ENCODE results near the gene BROX. TPM values are rescaled to one million over a fixed set of nuclear protein-coding genes. Genes with fewer than 3 reads are reported as not detected.

Gene BROX
- total RNA-seq, 1 experiment from 2014 or later = 44.9 TPM

DNA sequence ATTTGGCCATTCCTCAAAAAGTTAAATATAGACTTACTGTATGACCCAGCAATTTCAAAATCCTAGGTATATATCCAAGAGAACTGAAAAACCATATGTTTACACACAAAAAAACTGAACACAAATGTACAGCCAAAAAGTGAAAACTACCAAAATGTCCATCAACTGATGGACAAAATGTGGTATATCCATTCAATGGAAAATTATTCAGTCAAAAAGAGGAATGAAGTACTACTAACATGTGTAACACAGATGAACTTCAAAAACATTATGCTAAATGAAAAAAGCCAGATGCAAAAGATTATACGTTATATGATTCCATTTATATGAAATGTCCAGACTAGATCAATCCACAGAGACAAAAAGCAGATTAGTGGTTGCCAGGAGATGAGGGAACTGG, 8.1 kb upstream of the BROX start:
- H3K79me2 ChIP-seq (ENCODE audit: insufficient read depth, low read length) = peaks cover 59% of the 10 kb centered on the region
- CTCF ChIA-PET = no interaction called here
- H3K9ac ChIP-seq (ENCODE audit: low read length) = no peak overlapping the region

DNA sequence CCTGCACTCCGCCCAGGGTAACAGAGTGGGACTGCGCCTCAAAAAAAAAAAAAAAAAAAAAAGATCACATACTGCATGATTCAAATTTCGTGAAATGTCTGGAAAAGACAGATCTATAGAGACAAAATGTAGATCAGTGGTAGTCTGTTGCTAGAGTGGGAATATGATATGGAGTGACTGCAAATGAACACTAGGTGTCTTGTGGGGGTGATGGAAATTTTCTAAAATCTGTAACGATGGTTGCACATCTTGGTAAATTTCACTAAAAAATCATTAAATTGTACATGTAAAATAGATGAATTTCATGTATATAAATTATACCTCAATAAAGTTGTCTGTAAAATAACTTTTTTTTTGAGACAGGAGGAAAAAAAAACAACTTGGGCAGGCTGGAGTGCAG, 5.5 kb upstream of the BROX start:
- peaks cover 81% of the 10 kb centered on the region for H3K79me2 ChIP-seq (ENCODE audit: insufficient read depth, low read length)
- intact Hi-C loops (cut with micrococcal nuclease) = no loop called here
- BruUV-seq (replicated peaks) = no TSS peak
- DNase-seq (ENCODE audit: low read depth, low spot score) = no peak
- CTCF ChIA-PET = no interaction called here
- TF ChIP-seq, protein P1, sequence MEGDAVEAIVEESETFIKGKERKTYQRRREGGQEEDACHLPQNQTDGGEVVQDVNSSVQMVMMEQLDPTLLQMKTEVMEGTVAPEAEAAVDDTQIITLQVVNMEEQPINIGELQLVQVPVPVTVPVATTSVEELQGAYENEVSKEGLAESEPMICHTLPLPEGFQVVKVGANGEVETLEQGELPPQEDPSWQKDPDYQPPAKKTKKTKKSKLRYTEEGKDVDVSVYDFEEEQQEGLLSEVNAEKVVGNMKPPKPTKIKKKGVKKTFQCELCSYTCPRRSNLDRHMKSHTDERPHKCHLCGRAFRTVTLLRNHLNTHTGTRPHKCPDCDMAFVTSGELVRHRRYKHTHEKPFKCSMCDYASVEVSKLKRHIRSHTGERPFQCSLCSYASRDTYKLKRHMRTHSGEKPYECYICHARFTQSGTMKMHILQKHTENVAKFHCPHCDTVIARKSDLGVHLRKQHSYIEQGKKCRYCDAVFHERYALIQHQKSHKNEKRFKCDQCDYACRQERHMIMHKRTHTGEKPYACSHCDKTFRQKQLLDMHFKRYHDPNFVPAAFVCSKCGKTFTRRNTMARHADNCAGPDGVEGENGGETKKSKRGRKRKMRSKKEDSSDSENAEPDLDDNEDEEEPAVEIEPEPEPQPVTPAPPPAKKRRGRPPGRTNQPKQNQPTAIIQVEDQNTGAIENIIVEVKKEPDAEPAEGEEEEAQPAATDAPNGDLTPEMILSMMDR (IDR thresholded peaks at IDR 0.05 in 2 of 3, conservative IDR thresholded peaks at IDR 0.05 in 1 of 3; ENCODE audit: borderline replicate concordance in 1 of 3, insufficient read depth in 1 of 3, low read depth in 2 of 3, low read length in 2 of 3) = peak in 2 of 3 experiments; percentile 19 to 40; a peak in 3 of 6 replicates
- TF ChIP-seq JUND (IDR thresholded peaks at IDR 0.05) = no peak
- H3K9me3 ChIP-seq (ENCODE audit: control insufficient read depth in 1 of 2, insufficient read depth in 1 of 2, low read depth in 1 of 2, low read length in 2 of 2) = no peaks in the 10 kb centered on the region
- peaks cover 0 to 8% of the 10 kb centered on the region in 2 experiments; a peak in 2 of 4 replicates for H3K4me1 ChIP-seq (ENCODE audit: control insufficient read depth in 1 of 2, insufficient read depth in 2 of 2, low read length in 2 of 2)
- H3K9me2 ChIP-seq (ENCODE audit: insufficient read depth) = no peaks in the 10 kb centered on the region
- ATAC-seq = no peak
- H2AFZ ChIP-seq (ENCODE audit: low read depth, low read length, poor library complexity, severe bottlenecking) = no peak overlapping the region
- no peaks in the 10 kb centered on the region for H3K27me3 ChIP-seq (ENCODE audit: insufficient read depth, low read length)
- H3K36me3 ChIP-seq (ENCODE audit: control insufficient read depth in 1 of 2, insufficient read depth in 2 of 2, low read length in 2 of 2) = peaks cover 6 to 10% of the 10 kb centered on the region in 2 experiments; a peak in 3 of 4 replicates
- no peaks in the 10 kb centered on the region for H4K20me1 ChIP-seq (ENCODE audit: insufficient read depth)
- no peak overlapping the region for H3K27ac ChIP-seq (ENCODE audit: low read depth, low read length)
- POLR2A ChIA-PET = no interaction called here
- no peak overlapping the region for H3K4me2 ChIP-seq (ENCODE audit: low read length)
- H3K4me3 ChIP-seq (replicated peaks in 1 of 2; ENCODE audit: low read depth in 1 of 2, low read length in 2 of 2) = no peak overlapping the region
- RAD21 ChIA-PET (ENCODE audit: low non-redundant PET in 1 of 2, low total read pairs in 2 of 2, uncharacterized antibody in 2 of 2, unreplicated experiment in 2 of 2) = no interaction called here
- H3K9ac ChIP-seq (ENCODE audit: low read length) = no peak overlapping the region

More for the DNA sequence above, 8.1 kb upstream of the BROX start:
- no peaks in the 10 kb centered on the region for H3K9me2 ChIP-seq (ENCODE audit: insufficient read depth)
- H4K20me1 ChIP-seq (ENCODE audit: insufficient read depth) = no peaks in the 10 kb centered on the region
- H3K4me3 ChIP-seq (replicated peaks in 1 of 2; ENCODE audit: low read depth in 1 of 2, low read length in 2 of 2) = no peak overlapping the region
- H3K4me1 ChIP-seq (ENCODE audit: control insufficient read depth in 1 of 2, insufficient read depth in 2 of 2, low read length in 2 of 2) = no peaks in the 10 kb centered on the region
- DNase-seq (ENCODE audit: low read depth, low spot score) (no peak), ATAC-seq (no peak)
- H3K27me3 ChIP-seq (ENCODE audit: insufficient read depth, low read length) = no peaks in the 10 kb centered on the region
- no peaks in the 10 kb centered on the region for H3K9me3 ChIP-seq (ENCODE audit: control insufficient read depth in 1 of 2, insufficient read depth in 1 of 2, low read depth in 1 of 2, low read length in 2 of 2)
- H3K36me3 ChIP-seq (ENCODE audit: control insufficient read depth in 1 of 2, insufficient read depth in 2 of 2, low read length in 2 of 2) = peaks cover 10% of the 10 kb centered on the region in 2 experiments; a peak in 3 of 4 replicates
- TF ChIP-seq, protein P2, sequence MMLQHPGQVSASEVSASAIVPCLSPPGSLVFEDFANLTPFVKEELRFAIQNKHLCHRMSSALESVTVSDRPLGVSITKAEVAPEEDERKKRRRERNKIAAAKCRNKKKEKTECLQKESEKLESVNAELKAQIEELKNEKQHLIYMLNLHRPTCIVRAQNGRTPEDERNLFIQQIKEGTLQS (IDR thresholded peaks at IDR 0.05) = no peak
- no peak for TF ChIP-seq JUND (IDR thresholded peaks at IDR 0.05)
- ChIA-PET POLR2A (no interaction called here), RAD21 (ENCODE audit: low non-redundant PET in 1 of 2, low total read pairs in 2 of 2, uncharacterized antibody in 2 of 2, unreplicated experiment in 2 of 2) (no interaction called here)
- intact Hi-C loops (cut with micrococcal nuclease) = no loop called here
- H3K27ac ChIP-seq (ENCODE audit: low read depth, low read length) = no peak overlapping the region
- BruUV-seq (replicated peaks) = no TSS peak
- no peak overlapping the region for H3K4me2 ChIP-seq (ENCODE audit: low read length)
- H2AFZ ChIP-seq (ENCODE audit: low read depth, low read length, poor library complexity, severe bottlenecking) = no peak overlapping the region

Data from HCT116 (cell line).